NCI-H1694 treated with DMSO at 0.1 percent for 48 hours (cell line): Measurements from ENCODE around the gene METTL25B.
A peak's percentile ranks its signal among the peaks of the same experiment; 100 is the strongest.

Experiments
- DNase-seq: peaks from one replicate; lab custom pipeline; 2025; lab: John Stamatoyannopoulos, UW

METTL25B gene

GRCh38 chr1:156700736-156701531, 27.3 kb upstream of the METTL25B start:
- DNase-seq: no peak

- no peak for DNase-seq
Observed at GRCh38 chr1:156703336-156703735, 24.9 kb upstream of the METTL25B start.

- no peak for DNase-seq
Observed at GRCh38 chr1:156703741-156704140, 24.5 kb upstream of the METTL25B start.

GRCh38 chr1:156704166-156704711, 24.0 kb upstream of the METTL25B start:
- DNase-seq: no peak

- no peak for DNase-seq
Observed at GRCh38 chr1:156704930-156705320, 23.3 kb upstream of the METTL25B start.

- peak; percentile 77 for DNase-seq
Observed at GRCh38 chr1:156705321-156705917, 22.9 kb upstream of the METTL25B start, which contains the start of gene CRABP2. CRABP2 (minus strand) TSS chr1:156705583; CDS start chr1:156705446, 137 bp downstream.

- peak; percentile 77 for DNase-seq
Observed at GRCh38 chr1:156705918-156706656, 22.2 kb upstream of the METTL25B start.

GRCh38 chr1:156706657-156707416, 21.4 kb upstream of the METTL25B start:
- no peak for DNase-seq

- DNase-seq: no peak
Observed at GRCh38 chr1:156707417-156708217, 20.7 kb upstream of the METTL25B start.

- DNase-seq: no peak
Observed at GRCh38 chr1:156708218-156708661, 20.0 kb upstream of the METTL25B start.

- no peak for DNase-seq
Observed at GRCh38 chr1:156709031-156709430, 19.2 kb upstream of the METTL25B start.

GRCh38 chr1:156709757-156710489, 18.3 kb upstream of the METTL25B start:
- peak; percentile 83 for DNase-seq

- no peak for DNase-seq
Observed at GRCh38 chr1:156711011-156711817, 17.1 kb upstream of the METTL25B start.

- DNase-seq: no peak
Observed at GRCh38 chr1:156712626-156713025, 15.6 kb upstream of the METTL25B start.

GRCh38 chr1:156714830-156715229, 13.4 kb upstream of the METTL25B start:
- DNase-seq: no peak

- DNase-seq: peak; percentile 39
Observed at GRCh38 chr1:156717351-156717750, 10.9 kb upstream of the METTL25B start.

- DNase-seq: no peak
Observed at GRCh38 chr1:156721131-156721530, 7.1 kb upstream of the METTL25B start.

- DNase-seq: no peak
Observed at GRCh38 chr1:156721535-156721934, 6.7 kb upstream of the METTL25B start.

GRCh38 chr1:156725683-156726280, 2.5 kb upstream of the METTL25B start:
- DNase-seq: peak; percentile 85
